ENCODE measurements around the gene RALB.
"Not testable (repeated sequence)": the region's sequence is repeated elsewhere in the genome, so short reads cannot be mapped to it uniquely, and the experiment has no call there.

The RALB gene

DNA sequence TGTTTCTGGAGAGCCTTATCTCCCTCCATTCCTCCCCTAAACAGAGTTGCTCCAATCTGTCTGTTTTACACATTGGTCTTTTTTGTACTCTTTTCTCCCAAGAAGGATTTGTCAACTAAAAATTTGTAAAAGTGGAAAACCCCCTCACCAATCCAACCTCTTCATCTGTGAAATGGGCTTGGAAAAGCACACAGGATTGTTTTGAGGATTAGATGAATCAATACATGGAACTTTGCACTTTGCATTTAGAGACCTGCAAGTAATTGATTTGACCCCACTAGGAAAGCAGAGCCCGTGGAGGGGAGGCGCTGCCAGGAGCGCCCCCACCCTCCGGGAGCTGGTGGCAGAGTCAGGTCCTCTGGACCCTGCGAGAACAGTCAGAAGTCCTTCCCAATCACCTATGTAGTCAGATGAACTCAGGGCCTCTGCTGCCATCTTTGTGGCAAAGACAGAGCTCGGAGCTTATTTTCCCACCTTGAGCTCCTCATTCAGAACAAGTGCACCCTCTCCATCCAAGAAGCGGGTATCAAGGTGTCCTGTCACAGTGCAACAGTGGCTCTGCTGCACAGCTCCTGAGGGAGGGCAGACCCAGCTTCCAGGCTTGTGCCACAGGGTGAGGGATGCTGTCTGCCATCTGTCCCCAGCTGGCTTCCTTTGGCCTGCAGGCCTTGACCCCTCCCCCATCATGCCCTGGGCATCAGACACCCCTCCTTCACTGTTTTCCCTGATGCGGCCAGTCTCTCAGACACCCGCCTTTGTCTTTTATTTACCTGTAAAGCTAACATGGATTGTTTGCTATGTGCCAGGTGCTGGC, 27.7 kb upstream of the RALB start:
- no peak for DNase-seq (ENCODE audit: low read depth in 2 of 2)

DNA sequence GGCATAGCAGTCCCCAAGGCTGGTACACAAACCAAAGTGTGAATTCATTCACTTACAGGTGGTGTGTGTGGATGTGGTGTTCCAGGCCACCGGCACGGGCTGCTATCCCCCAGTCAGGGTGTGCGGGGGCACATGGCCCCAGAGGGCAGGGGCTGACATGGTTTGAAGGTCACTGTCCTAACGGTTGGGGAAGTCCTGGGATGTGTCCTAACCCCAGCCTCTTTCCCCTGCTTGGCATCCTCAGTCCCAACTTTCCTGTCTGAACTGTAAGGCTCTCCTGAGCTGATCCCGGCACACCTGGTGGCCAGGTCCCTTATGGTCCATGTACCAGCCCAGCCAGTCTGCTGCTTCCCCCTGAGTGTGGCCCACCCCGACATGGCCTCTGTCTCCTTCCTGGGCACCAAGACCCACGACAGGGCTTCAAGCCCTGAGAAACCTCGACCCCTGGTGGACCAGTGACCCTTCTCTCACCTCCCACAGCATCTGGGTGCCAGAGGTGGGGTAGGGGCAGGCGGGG, 27.0 kb upstream of the RALB start:
- DNase-seq (ENCODE audit: low read depth in 2 of 2), result no peak

DNA sequence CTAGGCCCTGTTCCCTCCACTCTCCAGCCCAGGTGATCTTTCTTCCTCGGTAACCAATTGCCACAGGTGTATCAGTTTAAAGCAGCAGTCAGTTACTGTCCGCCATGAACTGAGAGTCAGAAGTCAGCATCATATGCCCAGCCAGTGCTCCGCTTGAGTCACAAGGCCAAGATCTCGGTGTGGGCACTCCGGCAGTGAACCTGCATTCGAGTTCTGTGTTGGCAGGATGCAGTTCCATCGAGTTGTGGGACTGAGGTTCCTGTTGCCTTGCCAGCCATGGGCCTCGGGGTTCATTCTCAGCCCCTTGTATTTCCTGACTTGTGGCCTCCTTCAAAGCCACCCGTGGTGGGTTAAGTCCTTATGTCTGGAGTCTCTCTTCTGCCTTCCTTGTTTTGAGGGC, 26.3 kb upstream of the RALB start:
- DNase-seq (ENCODE audit: low read depth in 2 of 2), result no peak

DNA sequence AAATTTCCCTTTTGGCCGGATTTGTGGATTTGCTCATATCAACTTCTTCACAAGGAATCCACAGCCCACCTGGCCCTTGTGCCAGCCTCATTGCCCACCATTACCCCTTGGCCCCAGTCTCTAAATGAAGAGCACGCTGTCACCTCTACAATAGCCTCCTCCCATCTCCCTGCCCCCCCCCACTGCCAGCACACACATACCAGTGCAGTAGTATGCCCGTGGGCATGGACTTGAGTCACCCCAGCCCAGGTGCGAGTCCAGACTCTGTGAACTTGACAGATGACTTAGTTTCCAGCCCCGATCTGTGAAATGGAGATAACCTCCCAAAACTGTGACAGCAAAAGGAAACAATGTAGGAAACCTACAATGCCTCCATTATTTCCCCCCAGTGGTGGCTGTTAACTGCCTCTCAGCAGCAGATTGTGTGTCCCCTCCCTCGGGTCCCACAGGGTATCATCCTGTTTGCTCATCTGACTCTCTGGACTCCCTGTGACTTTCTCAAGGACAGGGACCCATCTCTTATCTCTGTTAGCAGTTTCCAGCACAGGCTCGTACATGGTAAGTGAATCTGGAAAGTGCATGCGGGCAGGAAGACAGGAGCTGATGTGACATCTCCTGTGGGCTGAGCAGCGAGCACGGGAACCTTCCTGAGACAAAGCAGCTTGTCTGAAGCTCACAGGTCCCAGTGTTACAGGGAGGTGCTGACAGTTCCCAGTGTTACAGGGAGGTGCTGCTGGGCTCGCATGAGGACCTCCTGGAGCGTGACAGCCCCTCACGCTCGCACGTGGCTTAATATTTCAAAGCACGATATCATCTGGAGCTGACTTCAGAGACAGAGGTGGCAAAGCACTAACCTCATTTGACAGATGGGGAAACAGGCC, 25.3 kb upstream of the RALB start:
- DNase-seq (ENCODE audit: low read depth in 2 of 2), result peak in 1 of 2 experiments; percentile 25

DNA sequence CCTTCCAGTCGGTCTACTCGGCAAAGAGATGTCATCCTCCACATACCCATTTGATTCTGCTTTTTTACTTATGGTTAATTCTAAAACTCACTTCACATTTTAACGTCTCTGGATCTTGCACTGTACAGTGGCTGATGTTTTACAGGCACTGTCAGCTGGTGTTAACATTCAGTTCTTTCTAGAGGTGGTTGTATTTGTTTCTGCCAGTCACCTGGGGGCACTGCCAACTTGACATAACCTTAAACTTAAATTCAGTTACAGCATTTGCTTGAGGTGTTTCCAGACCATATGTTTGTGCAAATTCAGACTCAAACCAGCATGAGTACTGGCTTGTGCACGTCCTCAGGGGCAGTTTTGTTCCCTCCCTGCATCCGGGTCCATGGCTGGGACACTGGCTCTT, 24.1 kb upstream of the RALB start:
- no peak for DNase-seq (ENCODE audit: low read depth in 2 of 2)

DNA sequence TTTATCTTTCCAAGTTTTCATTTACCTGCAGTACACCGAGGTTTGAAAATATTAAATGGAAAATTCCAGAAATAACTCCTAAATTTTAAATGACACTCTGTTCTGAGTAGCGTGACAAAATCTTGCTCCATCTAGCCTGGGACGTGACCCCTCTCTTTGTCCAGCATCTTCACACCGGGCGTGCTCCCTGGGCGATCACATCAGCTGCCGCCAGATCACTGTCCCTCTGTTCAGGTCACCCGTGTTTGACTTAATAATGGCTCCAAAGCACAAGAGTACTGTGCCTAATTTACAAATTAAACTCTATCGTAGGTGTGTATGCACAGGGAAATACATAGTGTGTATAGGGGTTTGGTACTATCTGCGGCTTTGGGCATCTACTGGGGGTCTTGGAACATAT, 23.3 kb upstream of the RALB start:
- DNase-seq (ENCODE audit: low read depth in 2 of 2), result no peak

DNA sequence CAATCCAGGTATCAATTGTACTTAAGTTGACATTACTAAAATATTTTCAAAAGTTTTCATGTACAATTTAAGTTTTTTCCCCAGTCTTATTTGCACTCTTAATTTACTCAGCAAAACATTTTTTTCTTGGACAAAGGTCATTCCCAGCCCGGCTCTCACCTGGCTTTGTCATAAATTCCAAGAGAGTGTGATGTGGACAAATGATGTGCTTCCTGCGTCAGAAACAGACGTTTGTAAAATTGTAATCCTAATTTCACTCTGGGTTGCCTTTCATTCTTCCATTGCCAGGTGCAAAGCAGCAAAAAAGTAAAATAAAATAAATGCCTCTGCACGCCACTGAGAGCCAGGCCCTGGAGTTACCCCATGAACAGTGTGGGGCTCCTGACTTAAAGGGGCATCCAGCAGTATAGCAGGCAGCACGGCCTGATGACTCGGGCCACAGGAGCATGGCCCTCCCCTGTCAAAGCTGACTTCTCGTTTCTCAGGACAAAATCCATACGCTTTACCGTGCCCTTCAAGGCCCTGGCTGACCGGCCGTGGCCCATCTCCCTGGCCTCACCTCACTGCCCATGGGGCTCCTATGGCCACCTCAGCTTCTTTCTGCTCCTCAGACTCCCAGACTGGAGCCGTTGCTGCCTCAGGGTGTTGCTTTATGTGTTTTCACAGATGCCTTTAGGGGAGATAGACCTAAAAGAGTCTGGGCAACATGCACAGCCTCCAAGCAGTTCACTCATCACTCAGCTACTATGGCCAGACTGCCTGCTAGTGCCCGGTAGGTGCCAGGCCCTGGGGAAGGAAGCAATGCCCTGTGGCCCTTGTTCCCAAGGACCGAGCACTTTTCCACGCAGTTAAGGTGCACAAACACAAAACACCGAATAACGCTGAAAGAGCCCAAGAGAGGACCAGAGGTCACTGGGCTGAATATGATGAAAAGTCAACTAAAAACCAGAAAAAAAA, 21.9 kb upstream of the RALB start:
- no peak for DNase-seq (ENCODE audit: low read depth in 2 of 2)

DNA sequence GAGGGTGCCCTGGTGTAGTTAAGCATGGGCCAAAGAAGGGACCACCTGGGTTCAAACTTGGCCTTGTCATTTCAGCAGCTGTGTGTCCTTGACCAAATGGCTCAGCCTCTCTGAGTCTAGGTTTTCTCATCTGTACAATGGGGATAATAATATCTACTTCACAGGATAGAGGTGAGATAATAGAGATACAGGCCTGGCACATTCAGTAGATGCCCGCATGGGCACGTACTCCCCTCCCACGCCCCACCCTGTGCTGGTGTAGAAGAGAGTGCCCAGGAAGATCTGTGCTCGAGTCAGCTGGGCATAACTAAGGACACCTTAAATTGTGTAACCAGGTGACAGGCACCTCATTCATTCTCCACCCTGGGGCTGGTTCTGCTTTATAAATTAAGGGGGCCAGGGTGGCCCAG, 21.1 kb upstream of the RALB start:
- no peak for DNase-seq (ENCODE audit: low read depth in 2 of 2)

DNA sequence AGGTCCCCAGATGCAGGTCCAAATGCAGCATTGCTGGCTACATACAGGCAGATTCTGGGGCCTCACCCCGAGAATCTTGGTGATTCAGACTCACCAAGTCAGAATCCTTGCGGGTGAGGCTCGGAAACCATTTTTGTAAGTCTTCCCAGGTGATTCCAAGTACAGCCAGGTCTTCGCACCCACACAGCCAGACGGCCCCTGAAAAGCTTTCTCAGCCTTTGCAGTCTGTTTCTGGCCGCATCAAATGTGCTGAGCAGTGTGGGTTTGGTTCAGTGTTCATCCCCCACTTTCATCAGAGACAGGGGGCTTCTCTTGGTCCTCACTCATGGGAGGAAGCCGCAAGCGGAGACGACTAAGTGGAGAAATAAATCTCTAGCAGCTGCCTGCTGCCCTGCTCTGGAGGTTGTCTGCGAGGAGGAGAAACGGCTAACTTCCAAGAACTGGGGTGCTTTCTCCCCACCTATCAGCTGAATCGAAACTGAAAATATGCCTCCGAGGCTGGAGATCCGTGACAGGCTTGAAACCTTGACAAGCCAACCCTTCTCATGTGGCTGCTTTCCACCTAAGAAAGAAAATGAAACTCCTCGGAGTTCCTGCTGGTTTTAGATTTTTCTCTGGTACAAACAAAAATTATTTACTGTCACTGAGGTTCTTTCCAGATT, 20.5 kb upstream of the RALB start:
- DNase-seq (ENCODE audit: low read depth in 2 of 2), result peak; percentile 46 to 52

DNA sequence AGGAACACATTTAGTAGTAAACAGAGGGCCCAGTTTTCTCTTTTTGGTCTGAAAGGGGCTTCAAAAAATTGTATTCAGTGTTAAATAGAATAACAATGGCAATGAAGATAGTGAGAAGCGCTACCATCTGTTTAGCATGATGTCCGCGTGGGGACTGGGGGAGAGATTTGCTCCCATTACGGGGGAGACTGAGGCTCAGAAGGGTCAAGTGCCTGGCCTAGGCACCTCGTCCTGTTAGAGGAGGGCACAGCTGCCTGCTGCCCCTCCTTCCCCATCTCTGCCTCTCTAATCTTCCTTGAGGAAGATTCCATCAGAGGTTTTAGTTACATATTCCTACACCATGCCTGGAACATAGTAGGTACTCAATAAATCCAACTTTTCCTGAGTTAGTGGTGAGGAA, 19.4 kb upstream of the RALB start:
- DNase-seq (ENCODE audit: low read depth in 2 of 2), result no peak

DNA sequence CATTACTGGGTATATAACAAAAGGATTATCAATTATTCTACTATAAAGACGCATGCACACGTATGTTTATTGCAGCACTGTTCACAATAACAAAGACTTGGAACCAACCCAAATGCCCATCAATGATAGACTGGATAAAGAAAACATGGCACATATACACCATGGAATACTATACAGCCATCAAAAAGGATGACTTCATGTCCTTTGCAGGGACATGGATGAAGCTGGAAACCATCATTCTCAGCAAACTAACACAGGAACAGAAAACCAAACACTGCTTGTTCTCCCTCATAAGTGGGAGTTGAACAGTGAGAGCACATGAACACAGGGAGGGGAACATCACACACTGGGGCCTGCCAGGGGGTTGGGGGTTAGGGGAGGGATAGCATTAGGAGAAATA, 17.5 kb upstream of the RALB start:
- not testable (repeated sequence) for DNase-seq (ENCODE audit: low read depth in 2 of 2)

DNA sequence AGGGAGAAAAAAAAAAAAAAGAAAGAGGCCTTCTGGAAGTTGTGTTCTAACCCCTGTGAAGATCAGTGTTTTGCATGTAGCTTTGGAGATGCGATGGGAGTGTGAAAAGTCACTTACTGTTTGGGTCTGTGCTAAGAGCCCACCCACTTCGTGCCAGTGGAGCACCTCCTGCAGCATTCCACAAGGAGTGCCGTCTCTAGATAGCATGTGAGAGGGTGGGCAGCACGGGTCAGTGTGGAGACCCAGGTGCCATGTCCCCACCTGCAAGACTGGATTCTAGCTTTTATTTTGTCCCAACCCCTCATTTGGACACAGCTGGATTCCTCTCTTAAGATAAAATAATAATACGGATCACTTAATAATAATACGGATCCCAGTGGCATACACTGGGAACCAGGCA, 17.0 kb upstream of the RALB start:
- no peak for DNase-seq (ENCODE audit: low read depth in 2 of 2)

DNA sequence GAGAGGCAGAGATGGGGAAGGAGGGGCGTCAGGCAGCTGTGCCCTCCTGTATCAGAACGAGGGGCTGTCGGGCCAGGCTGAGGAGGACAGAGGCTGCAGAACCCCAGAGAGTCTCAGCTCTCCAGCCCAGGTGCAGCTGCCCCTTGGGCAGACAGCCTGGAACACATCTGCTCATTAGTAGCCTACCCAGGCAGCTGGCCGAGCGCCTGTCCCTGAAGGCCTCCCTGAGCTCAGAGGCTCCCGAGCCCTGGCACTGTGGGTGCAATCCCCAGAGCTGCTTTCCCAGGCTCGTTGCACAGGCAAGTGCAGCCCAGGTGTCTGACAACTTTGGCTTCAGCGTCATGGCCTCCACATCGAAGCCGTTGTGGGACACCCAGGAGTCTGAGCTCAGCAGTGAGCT, 16.3 kb upstream of the RALB start:
- DNase-seq (ENCODE audit: low read depth in 2 of 2), result no peak

DNA sequence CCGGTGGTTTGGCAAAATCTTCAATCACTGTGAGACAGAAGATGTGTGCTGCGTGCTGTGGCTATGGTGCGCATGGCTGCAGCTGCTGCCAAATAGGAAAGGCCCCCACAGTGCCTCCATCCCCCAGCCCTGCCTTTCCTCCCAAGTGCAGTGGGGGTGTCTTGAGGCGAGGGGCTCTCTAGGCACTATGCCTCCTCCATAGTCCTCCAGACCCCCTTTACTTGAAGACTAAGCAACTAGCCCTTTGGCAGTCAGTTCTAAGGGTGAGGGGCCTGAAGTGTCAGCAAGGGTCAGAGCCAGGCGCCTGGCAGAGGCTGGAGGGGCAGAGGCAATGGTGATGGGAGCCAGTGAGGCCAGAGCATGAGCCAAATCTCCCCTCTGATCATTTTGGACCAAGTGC, 15.9 kb upstream of the RALB start:
- no peak for DNase-seq (ENCODE audit: low read depth in 2 of 2)

DNA sequence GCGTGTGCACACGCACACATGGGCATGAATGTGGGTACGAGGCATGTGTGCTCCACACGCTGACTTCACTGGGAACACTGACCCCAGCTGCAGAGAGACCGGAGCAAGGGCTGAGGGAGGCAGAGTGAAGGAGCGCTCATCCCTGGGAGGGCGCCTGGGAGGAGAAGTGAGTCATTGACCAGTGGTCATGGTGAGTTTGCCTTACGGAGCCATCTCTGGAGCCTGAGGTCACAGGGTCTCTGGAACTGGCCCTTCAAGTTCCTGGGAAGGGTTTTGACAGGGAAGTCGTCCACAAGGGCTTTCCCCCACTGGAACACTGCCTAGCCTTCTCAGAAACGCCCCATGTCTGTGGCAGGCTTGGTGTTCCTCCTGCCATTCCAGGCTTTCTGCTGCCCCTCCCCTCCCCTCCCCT, 15.2 kb upstream of the RALB start:
- no peak for DNase-seq (ENCODE audit: low read depth in 2 of 2)

DNA sequence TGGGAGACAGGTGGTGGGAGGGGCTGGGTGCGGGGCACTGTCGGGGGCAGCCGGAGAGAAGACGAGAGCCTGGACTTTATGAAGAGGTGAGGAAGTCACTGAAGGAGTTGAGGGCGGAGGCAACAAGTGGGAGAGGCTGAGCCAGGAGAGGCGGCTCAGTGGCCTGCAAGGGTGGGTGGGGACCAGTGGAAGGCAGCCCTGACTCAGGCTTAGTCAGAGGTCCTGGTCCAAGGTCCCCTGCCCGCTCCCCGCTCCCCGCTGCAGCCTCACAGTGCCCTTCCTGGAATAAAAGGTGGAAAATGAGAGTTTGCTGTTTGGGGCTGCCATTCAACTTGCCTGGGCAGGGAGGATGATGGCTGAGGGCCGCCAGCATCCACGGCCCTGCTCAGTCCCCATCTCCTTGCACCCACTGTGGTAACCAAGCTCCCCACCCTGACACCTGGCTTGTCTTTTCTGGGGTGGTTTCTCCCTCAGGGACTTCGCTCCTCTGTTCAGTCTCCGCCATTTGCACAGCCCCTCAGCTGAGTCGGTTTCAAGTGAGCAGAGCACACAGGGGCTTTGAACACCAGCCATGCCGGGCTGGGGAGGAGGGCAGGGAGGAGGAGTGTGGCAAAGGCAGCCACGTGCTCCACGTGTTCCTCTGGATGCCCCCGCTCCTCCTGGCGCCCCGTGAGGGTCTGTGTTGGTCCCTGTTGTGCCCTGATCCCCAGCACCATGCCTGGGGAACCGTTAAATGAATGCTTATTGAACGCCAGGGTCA, 13.7 kb upstream of the RALB start:
- no peak for DNase-seq (ENCODE audit: low read depth in 2 of 2)

DNA sequence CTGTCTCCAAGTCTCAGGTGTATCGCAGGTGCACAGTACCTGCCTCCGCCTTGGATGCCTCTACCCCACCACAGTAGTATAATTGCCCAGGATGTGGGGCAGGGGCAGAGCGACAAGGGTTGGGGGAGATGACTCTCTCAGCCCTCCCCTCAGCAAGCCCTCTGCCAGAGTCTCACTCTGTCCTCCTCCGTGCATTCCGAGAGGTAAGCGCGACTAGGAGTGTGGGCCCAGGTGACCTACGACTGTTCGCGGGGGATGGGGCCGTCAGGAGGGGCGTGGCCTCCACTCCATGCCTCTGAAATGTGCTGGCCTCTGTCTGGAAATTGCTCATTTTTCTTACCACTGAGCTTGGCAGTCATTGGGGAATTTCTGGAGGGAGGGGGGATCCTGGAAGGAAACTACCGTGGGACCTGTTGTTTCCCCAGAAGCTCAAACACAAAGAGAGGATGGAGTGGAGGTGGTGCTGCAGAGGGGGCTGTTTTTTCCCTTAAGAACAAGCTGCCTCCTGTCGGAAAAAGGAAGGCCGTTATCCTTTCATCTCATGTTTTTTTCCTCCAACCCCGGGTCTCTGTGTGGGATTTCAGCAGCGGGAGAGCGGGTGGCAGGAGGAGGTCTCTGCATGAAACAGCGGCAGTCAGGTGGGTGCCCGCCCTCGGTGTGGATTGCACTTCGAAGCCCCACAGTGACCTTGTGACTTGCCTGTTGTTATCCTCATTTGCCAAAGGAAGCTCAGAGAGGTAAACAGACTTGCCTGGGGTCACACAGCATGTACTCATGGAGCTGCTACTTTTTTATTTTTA, 13.0 kb upstream of the RALB start:
- DNase-seq (ENCODE audit: low read depth in 2 of 2), result no peak

DNA sequence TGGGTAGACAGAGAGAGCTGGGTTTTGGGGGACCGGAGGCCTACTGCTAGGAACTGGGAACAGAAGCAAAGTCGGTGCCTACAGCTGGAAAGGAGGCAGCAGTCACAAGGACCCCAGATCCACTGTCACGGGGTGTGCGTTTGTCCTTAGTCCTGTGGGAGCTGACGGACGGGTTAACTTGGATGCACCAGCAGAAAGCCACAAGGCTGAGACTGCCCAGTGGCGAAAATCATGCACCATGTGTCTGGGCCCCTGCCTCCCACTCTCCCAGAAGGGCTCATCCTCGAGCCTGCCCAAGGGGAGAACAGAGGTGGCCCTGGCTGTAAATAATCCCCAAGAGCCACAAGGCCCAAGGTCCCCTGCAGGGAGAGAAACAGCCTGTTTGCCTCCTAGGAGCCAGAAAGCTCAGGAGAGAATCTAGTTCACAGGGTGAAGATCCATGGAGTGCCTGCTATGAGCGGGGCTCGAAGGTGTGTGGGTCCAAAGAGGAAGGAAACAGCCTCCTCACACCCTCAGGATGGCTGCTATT, 11.7 kb upstream of the RALB start:
- DNase-seq (ENCODE audit: low read depth in 2 of 2), result no peak

DNA sequence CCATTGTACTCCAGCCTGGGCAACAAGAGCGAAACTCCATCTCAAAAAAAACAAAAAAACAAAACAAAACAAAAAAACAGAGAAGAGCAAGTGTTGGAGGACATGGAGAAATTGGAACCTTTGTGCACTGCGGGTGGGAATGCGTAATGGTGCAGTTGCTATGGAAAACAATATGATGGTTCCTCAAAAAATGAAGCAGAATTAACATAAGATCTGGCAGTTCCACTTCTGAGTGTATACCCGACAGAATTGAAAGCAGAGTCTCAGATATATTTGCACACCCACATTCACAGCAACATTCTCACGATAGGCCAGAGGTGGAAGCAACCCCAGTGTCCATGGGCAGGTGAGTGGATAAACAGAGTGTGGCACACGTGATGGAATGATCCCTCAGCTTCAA, 11.0 kb upstream of the RALB start:
- DNase-seq (ENCODE audit: low read depth in 2 of 2), result no peak
